ENCODE data around the gene CFAP52. TPM values are rescaled to one million over a fixed set of nuclear protein-coding genes. Genes with fewer than 3 reads are reported as not detected.
"Not testable (repeated sequence)": the region's sequence is repeated elsewhere in the genome, so short reads cannot be mapped to it uniquely, and the experiment has no call there.

CFAP52 gene
- total RNA-seq, 1 experiment from 2014 or later, result not detected

DNA sequence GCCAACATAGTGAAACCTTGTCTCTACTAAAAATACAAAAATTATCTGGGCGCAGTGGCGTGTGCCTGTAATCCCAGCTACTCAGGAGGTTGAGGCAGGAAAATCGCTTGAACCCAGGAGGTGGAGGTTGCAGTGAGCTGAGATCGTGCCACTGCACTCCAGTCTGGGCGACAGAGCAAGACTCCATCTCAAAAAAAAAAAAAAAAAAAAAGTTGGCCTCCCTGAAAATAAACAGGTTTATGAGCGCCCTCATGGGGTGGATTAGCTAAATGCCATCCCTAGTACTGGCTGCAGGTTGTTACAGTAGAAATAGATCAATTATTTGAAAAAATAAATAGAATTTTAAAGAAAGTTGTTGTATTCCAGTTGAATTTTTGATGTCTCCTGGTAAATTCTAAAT, 21.7 kb upstream of the CFAP52 start:
- RAD21 ChIA-PET (ENCODE audit: low non-redundant PET in 1 of 2, low total read pairs in 2 of 2, uncharacterized antibody in 2 of 2, unreplicated experiment in 2 of 2), result not testable (repeated sequence)

DNA sequence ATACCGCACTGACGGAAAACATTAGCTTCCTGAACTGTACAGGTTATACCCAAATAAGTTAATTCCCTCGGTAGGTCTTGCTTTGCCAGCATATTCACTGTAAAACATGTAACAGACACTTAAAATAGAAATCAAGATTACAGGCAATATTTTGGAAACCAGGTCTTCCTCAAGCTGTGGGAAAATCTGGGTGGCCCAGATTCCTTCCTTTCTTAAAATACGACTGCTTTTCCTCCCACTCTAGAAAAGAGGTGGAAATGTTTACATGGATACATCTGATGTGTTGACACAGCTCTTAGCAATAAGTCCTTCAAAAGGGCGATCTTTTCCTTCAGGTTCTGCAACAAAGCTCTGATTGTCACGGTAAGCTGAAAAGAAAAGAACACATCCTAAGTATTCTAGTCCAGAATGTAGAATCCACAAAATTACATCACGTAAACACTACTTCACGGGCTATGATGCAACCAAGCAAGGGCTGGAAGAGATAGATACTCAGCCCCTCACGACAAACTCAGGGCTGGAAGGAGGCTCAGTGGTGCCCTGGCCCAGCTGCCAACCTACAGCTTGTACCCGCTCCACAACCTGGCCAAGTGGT, 19.2 kb upstream of the CFAP52 start:
- RAD21 ChIA-PET (ENCODE audit: low non-redundant PET in 1 of 2, low total read pairs in 2 of 2, uncharacterized antibody in 2 of 2, unreplicated experiment in 2 of 2), result no interaction called here
- BruUV-seq (replicated peaks), result no TSS peak
- Histone ChIP-seq H3K79me2 (ENCODE audit: insufficient read depth, low read length) (no peaks in the 10 kb centered on the region), H3K9me3 (ENCODE audit: control insufficient read depth in 1 of 2, insufficient read depth in 1 of 2, low read depth in 1 of 2, low read length in 2 of 2) (no peaks in the 10 kb centered on the region), H3K27ac (ENCODE audit: low read depth, low read length) (no peak overlapping the region), H2AFZ (ENCODE audit: low read depth, low read length, poor library complexity, severe bottlenecking) (no peak overlapping the region), H3K27me3 (ENCODE audit: insufficient read depth, low read length) (no peaks in the 10 kb centered on the region), H3K36me3 (ENCODE audit: control insufficient read depth in 1 of 2, insufficient read depth in 2 of 2, low read length in 2 of 2) (no peaks in the 10 kb centered on the region), H3K9me2 (ENCODE audit: insufficient read depth) (no peaks in the 10 kb centered on the region), H3K4me2 (ENCODE audit: low read length) (no peak overlapping the region), H3K4me3 (replicated peaks in 1 of 2; ENCODE audit: low read depth in 1 of 2, low read length in 2 of 2) (no peak overlapping the region), H3K9ac (ENCODE audit: low read length) (no peak overlapping the region), H4K20me1 (ENCODE audit: insufficient read depth) (no peaks in the 10 kb centered on the region), H3K4me1 (ENCODE audit: control insufficient read depth in 1 of 2, insufficient read depth in 2 of 2, low read length in 2 of 2) (no peaks in the 10 kb centered on the region)
- TF ChIP-seq, protein P1, sequence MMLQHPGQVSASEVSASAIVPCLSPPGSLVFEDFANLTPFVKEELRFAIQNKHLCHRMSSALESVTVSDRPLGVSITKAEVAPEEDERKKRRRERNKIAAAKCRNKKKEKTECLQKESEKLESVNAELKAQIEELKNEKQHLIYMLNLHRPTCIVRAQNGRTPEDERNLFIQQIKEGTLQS (IDR thresholded peaks at IDR 0.05), result no peak
- TF ChIP-seq EZH2 (IDR thresholded peaks at IDR 0.05) (no peak), ZNF274 (IDR thresholded peaks at IDR 0.05; ENCODE audit: low read depth, low read length) (no peak), SP1 (IDR thresholded peaks at IDR 0.05; ENCODE audit: low read depth) (no peak)
- TF ChIP-seq, protein P2, sequence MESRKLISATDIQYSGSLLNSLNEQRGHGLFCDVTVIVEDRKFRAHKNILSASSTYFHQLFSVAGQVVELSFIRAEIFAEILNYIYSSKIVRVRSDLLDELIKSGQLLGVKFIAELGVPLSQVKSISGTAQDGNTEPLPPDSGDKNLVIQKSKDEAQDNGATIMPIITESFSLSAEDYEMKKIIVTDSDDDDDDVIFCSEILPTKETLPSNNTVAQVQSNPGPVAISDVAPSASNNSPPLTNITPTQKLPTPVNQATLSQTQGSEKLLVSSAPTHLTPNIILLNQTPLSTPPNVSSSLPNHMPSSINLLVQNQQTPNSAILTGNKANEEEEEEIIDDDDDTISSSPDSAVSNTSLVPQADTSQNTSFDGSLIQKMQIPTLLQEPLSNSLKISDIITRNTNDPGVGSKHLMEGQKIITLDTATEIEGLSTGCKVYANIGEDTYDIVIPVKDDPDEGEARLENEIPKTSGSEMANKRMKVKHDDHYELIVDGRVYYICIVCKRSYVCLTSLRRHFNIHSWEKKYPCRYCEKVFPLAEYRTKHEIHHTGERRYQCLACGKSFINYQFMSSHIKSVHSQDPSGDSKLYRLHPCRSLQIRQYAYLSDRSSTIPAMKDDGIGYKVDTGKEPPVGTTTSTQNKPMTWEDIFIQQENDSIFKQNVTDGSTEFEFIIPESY (IDR thresholded peaks at IDR 0.05; ENCODE audit: extremely low read depth, insufficient replicate concordance, low read length), result no peak
- DNase-seq (ENCODE audit: low read depth, low spot score) (no peak), ATAC-seq (no peak)
- POLR2A ChIA-PET, result no interaction called here
- CTCF ChIA-PET, result no interaction called here
- intact Hi-C loops (cut with micrococcal nuclease), result no loop called here

More for the DNA sequence above, 21.7 kb upstream of the CFAP52 start:
- H2AFZ ChIP-seq (ENCODE audit: low read depth, low read length, poor library complexity, severe bottlenecking); H3K36me3 ChIP-seq (ENCODE audit: control insufficient read depth in 1 of 2, insufficient read depth in 2 of 2, low read length in 2 of 2); H3K4me1 ChIP-seq (ENCODE audit: control insufficient read depth in 1 of 2, insufficient read depth in 2 of 2, low read length in 2 of 2); H3K9me3 ChIP-seq (ENCODE audit: control insufficient read depth in 1 of 2, insufficient read depth in 1 of 2, low read depth in 1 of 2, low read length in 2 of 2); H3K27ac ChIP-seq (ENCODE audit: low read depth, low read length); H3K9ac ChIP-seq (ENCODE audit: low read length); intact Hi-C loops (cut with micrococcal nuclease); H3K4me3 ChIP-seq (replicated peaks in 1 of 2; ENCODE audit: low read depth in 1 of 2, low read length in 2 of 2); H3K9me2 ChIP-seq (ENCODE audit: insufficient read depth); H3K4me2 ChIP-seq (ENCODE audit: low read length); H3K79me2 ChIP-seq (ENCODE audit: insufficient read depth, low read length); BruUV-seq (replicated peaks); H3K27me3 ChIP-seq (ENCODE audit: insufficient read depth, low read length); H4K20me1 ChIP-seq (ENCODE audit: insufficient read depth): not testable (repeated sequence)
- peak; percentile 53 for TF ChIP-seq RAD21 (IDR thresholded peaks at IDR 0.05; ENCODE audit: low read depth)
- TF ChIP-seq, protein P3, sequence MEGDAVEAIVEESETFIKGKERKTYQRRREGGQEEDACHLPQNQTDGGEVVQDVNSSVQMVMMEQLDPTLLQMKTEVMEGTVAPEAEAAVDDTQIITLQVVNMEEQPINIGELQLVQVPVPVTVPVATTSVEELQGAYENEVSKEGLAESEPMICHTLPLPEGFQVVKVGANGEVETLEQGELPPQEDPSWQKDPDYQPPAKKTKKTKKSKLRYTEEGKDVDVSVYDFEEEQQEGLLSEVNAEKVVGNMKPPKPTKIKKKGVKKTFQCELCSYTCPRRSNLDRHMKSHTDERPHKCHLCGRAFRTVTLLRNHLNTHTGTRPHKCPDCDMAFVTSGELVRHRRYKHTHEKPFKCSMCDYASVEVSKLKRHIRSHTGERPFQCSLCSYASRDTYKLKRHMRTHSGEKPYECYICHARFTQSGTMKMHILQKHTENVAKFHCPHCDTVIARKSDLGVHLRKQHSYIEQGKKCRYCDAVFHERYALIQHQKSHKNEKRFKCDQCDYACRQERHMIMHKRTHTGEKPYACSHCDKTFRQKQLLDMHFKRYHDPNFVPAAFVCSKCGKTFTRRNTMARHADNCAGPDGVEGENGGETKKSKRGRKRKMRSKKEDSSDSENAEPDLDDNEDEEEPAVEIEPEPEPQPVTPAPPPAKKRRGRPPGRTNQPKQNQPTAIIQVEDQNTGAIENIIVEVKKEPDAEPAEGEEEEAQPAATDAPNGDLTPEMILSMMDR (IDR thresholded peaks at IDR 0.05 in 2 of 3, conservative IDR thresholded peaks at IDR 0.05 in 1 of 3; ENCODE audit: borderline replicate concordance in 1 of 3, insufficient read depth in 1 of 3, low read depth in 2 of 3, low read length in 2 of 3), result peak; percentile 46 to 58 (median 47); a peak in 5 of 6 replicates
- peak; percentile 58 for DNase-seq (ENCODE audit: low read depth, low spot score)
- ChIA-PET CTCF (interaction anchor here (0.7 to 1.8 kb wide), 12 partner anchors 10 to 694 kb away, joined by 3 to 5 read pairs (median 3); partner anchors contain the start of gene STX8), POLR2A (interaction anchor here (0.7 kb wide), 2 partner anchors 73 to 593 kb away, joined by 3 to 4 read pairs; no protein-coding TSS in a partner anchor)
- peak; percentile 83 for ATAC-seq
